HG03139 (cell line): ENCODE measurements around the gene MED27.

Experiments
- ATAC-seq: cut with Tn5 transposase; IDR thresholded peaks from one replicate; pipeline ENCODE4 v1.9.1; 2021; ENCODE audit not compliant: unreplicated experiment

The MED27 gene

DNA sequence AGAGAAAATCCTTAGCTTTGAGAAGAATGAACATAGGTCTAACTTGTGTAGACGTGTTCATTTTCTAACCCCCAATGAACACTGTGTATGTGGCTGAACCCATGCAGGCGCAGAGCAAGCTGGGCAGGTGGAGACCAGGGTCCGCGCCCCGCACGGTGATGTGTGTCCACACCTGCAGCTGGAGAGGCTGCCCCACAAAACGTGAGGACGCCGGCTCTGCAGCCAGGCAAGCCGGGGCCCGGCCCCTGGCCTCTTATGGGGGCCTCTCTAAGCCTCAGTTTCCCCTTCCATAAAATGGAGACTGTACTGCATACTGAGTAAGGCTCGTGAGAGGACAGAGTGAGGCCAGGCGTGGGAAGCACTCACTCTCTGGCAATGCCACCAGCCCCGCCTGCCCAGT lies 215.1 kb downstream of the MED27 start:
- ATAC-seq = no peak

- no peak for ATAC-seq
These were observed 216.3 kb downstream of the MED27 start for GRCh38 chr9:131863306-131863896.

GRCh38 chr9:131862261-131862660 lies 217.4 kb downstream of the MED27 start:
- no peak for ATAC-seq

- no peak for ATAC-seq
These were observed 219.2 kb downstream of the MED27 start for GRCh38 chr9:131860430-131860829.

- no peak for ATAC-seq
These were observed 221.5 kb downstream of the MED27 start for GRCh38 chr9:131858147-131858546.

- ATAC-seq = no peak
These were observed 223.6 kb downstream of the MED27 start for GRCh38 chr9:131856105-131856504.

DNA sequence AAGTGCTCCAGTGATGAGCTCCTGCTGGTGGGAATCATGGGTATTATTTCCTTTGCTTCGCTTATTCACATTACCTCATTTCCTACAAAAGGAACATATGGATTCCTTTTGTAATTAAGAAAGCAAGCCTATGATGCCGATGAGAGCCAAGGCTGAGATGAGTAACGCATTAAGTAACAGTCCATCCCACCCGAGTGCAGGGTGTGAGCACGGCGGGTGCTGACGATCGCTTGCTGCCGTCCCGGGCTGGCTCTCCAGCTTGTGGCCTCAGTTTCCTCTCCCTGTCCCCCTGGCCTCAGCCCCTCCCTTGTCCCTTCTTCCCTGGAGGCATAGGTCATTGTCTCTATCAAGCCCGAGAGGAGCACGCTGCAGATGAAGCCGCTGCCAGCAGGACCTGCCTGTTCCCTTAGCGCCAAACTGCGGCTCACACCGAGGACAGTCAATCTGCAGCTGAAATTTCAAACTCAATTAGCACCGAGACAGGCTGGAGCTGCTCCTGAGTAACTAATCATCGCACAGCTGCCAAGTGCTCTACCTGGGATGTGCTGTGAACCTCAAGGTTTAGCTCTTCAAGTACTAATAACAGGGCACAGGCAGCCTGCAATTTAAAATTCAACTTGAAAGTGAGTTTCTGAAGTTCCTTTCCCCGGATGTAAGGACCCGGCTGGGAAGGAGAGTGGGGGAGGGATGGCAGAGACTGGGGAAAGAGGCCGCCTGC lies 224.6 kb downstream of the MED27 start:
- ATAC-seq = no peak

DNA sequence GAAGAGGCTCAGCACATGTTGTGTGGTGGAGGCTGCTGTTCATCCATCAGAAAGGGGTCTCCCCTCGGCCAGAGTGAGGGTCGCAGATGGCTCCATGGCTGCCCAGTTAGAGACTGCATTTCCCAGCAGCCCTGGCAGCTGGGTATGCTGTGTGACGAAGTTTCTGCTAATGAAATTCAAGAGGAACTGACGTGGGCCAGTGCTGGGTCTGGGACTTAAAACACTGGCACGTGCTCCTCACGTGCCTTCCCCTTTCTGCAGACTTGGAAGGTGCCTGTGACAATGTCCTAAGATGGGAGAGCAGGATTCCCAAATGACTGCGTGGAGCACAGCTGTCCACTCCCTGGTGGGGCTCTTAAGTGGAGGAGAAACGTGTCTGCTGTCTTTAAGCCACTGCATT lies 225.3 kb downstream of the MED27 start:
- no peak for ATAC-seq

DNA sequence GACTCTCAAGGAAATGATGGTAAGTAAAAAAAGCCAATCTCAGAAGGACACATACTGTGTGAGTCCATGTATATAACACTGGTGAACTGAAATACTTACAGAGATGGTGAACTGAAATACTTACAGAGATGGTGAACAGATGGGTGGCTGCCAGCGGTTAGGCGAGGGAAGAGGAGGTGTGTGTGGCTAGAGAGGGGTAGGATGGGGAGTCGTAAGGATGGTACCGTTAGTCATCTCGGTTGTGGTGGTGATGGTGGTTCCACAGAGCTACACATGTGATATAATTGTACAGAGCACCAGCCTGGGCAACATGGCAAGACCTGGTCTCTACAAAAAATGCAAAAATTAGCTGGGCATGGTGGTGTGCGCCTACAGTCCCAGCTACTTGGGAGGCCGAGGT lies 226.2 kb downstream of the MED27 start:
- no peak for ATAC-seq

DNA sequence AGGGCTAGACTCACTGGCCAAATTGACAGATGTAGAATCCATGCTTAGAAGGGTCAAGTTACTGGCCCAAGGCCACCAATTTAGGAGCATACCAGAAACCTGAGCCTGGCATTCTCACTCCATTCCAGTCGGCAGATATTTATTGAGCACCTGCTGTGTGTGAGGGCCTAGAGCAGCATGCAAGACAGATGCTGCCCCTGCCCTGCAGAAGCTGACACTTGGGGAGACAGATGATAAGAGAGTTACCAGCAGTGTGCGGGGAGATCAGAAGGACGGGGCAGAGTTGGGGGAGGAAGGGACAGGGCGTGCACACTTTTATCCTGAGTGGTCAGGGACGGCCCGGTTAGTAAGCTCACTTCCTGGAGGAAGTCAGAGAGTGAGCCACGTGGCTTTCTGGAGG lies 228.3 kb downstream of the MED27 start:
- no peak for ATAC-seq

GRCh38 chr9:131849391-131849790 lies 230.3 kb downstream of the MED27 start:
- no peak for ATAC-seq

- no peak for ATAC-seq
These were observed 231.0 kb downstream of the MED27 start for GRCh38 chr9:131848570-131849160.

DNA sequence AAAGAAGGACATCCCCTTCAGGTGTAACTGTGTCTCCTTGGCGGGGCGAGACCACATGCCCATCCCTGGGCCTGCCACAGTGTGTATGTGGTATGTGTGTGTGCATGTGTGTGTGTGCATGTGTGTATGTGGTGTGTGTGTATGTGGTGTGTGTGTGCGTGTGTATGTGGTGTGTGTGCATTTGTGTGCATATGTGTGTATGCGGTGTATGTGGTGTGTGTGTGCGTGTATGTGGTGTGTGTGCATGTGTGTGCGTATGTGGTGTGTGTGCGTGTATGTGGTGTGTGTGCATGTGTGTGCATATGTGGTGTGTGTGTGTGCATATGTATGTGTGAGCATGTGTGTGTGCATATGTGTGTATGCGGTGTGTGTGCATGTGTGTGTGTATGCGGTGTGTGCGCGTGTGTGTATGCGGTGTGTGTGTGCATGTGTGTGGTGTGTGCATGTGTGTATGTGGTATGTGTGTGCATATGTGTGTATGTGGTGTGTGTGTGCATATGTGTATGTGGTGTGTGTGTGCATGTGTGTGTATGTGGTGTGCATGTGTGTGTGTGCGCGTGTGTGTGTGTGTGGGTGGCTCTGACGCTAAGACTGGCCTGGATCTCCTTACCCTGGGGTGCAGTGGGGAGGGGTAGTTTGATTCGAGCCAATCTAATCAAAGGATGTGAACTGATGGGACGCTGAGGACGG lies 231.9 kb downstream of the MED27 start:
- no peak for ATAC-seq

- ATAC-seq = no peak
These were observed 234.1 kb downstream of the MED27 start for GRCh38 chr9:131845305-131846298.

- no peak for ATAC-seq
These were observed 234.9 kb downstream of the MED27 start for GRCh38 chr9:131844745-131845118.

- no peak for ATAC-seq
These were observed 235.5 kb downstream of the MED27 start for GRCh38 chr9:131843989-131844744.

DNA sequence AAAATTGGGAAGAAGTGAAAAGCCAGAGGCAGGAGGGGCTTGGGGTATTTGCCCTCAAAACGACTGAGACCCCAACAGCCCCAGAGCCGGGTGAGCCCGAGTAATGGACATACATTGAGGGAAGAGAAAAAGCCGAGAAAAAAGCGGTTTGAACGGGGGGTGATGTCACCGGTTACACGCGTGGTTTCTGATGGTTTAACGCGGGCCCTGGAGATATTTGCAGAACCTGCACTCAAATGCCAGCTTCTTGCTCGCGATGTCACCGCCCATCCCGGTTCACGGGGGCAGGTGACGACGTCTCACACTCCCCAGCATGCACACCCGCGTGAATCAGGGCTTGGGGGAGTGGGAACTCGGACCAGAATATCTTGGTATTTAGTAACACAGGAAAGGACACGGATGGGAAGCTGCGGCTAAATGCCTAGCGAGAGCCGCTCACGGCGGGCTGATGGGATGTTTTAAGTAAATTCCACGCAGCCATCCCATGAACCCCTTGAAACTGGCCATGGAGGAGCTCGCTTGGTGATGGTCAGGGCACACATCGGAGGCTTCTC lies 237.8 kb downstream of the MED27 start:
- no peak for ATAC-seq

- no peak for ATAC-seq
These were observed 238.6 kb downstream of the MED27 start for GRCh38 chr9:131840751-131841702.

- ATAC-seq = no peak
These were observed 239.4 kb downstream of the MED27 start for GRCh38 chr9:131840220-131840619.
